HG03108 (cell line): ENCODE measurements around the gene MICAL3.
"Not testable (repeated sequence)": the region's sequence is repeated elsewhere in the genome, so short reads cannot be mapped to it uniquely, and the experiment has no call there.

Experiments
- ATAC-seq: cut with Tn5 transposase; IDR thresholded peaks from one replicate; pipeline ENCODE4 v1.9.1; 2021; ENCODE audit warnings: moderate library complexity; ENCODE audit not compliant: unreplicated experiment

The MICAL3 gene

GRCh38 chr22:17939011-17939410 lies 85.3 kb downstream of the MICAL3 start:
- no peak for ATAC-seq

- no peak for ATAC-seq
Observed at GRCh38 chr22:17938484-17938924, 85.9 kb downstream of the MICAL3 start.

DNA sequence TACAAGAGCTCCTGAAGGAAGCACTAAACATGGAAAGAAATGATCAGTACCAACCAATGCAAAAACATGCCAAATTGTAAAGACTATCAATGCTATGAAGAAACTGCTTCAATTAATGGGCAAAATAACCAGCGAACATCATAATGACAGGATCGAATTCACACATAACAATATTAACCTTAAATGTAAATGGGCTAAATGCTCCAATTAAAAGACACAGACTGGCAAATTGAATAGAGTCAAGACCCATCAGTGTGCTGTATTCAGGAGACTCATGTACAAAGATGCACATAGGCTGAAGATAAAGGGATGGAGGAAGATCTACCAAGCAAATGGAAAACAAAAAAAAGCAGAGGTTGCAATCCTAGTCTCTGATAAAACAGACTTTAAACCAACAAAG lies 91.9 kb downstream of the MICAL3 start:
- not testable (repeated sequence) for ATAC-seq

- no peak for ATAC-seq
Observed at GRCh38 chr22:17931400-17931825, 92.9 kb downstream of the MICAL3 start.

- no peak for ATAC-seq
Observed at GRCh38 chr22:17930455-17931313, 93.7 kb downstream of the MICAL3 start.

DNA sequence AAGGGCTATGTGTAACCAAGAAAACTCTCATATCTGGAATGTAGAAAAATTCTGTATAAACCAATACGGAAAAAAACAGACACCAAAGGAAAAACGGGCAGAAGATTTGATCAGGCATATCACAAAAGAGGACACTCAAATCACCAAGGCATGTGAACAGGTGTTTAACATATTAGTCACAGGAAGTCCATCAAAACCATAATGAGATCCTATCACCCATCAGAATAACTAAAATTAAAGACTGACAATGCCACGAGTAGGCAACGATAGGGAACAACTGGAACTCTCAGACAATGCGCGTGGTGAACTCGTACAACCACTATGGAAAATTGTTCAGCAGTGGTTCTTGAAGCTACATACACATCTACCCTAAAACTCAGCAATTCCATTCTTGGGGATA lies 94.5 kb downstream of the MICAL3 start:
- ATAC-seq = no peak

DNA sequence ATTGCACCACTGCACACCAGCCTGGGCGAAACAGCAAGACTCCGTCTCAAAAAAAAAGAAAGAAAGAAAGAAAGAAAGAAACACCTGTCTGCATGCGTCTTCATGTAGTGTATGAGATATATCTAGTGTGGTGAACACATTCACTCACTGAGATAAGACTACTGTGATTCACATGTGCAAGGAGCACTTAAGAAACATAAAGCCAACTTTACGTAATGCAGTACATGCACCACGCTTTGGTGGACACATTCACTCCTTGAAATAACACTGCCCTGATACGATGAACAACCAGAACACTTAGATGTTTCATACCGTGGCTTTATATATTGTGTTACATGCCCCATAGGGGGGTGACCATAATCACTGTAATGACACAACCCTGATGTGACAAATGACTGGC lies 96.0 kb downstream of the MICAL3 start:
- ATAC-seq = no peak

DNA sequence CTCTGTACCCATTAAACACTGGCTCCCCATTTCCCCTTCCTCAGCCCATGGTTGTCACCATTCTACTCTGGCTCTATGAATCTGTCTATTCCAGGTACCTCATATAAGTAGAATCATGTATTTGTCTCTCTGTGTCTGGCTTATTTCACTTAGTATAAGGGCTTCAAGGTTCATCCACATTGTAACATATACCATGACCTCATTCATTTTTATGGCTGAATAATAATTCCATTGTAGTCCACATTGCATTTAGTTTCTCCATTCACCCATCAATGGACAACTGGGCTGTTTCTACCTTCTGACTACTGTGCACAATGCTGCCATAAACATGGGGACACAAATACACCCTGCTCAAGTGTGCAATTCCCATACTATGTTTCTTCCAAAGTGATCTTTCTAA lies 97.3 kb downstream of the MICAL3 start:
- ATAC-seq = no peak

GRCh38 chr22:17926516-17926915 lies 97.8 kb downstream of the MICAL3 start:
- no peak for ATAC-seq

DNA sequence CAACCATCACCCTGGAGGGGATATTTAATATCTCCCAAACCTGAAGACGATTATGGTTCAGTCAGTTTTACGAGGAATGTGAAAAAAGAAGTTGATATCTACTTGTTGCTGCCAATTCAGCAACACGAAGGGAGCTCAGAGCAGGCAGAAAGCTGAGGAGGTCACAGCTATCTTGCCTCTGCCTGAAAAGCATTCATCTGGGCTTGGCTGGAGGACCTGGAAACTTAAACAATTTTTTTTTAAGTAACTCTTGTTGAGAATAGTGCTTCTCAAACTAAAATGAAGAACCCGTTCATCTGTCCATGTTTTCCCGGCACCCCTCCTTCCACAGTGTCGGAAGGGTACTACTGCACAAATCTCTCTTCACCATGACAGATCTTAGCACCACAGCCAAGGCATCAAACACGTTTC lies 98.9 kb downstream of the MICAL3 start:
- ATAC-seq = no peak

DNA sequence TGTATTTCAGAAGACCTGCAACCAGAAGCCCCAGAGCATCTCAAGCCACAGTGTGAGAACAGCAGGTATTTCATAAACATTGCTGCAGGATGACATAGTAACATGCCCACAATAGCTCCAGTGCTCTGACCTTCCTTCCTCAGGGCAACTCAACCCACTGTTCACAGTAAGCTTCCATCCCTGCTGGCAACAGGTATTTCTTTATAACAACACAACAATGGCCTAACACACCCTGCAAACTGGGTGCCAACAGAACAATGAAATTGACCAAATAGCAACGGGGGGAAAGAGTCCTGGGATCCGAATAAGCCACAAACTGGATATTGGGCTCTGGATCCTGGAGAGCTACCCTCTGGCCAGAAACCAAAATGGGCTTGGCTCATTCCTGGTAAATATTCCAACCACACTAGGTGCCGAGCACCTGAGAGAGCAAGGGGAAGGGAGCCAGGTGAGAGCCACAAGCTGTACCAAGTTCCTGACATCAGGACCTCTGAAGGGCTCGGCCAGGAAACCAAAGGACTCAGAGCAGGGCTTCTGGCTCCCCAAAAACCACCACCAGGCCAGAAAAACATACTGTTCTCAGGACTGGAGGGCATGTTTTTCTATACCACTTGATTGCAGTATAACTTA lies 99.5 kb downstream of the MICAL3 start:
- ATAC-seq = no peak

GRCh38 chr22:17924076-17924475 lies 100.3 kb downstream of the MICAL3 start:
- no peak for ATAC-seq

- ATAC-seq = no peak
Observed at GRCh38 chr22:17922925-17923903, 101.1 kb downstream of the MICAL3 start.

- no peak for ATAC-seq
Observed at GRCh38 chr22:17921871-17922821, 102.2 kb downstream of the MICAL3 start.

DNA sequence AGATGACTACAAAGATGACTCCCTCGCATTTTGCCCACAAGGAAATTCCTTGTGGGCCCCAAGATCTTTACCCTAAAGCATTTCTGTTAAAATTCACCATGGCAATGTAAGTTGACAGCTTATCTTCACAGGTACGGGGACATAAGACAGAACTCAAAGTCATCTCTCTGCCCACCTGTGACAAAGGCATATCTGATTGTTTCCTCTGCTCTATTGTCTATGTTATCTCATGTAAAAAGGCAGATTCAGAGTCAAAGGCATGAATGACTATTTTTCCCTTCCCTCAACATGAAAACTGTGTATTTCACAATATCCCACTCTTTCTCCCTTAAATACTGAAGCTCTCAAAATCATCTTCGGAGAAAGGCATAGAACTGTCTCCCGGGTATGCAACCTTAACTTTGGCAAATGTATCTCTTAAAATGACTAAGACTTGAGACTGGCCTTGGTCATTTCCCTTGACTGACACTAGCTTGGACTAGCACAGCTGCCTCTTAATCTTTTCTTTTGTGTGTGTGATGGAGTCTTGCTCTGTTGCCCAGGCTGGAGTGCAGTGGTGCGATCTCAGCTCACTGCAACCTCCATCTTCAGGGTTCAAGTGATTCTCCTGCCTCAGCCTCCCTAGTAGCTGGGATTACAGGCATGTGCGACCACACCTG lies 103.2 kb downstream of the MICAL3 start:
- no peak for ATAC-seq

- ATAC-seq = no peak
Observed at GRCh38 chr22:17920145-17920605, 104.2 kb downstream of the MICAL3 start.

- no peak for ATAC-seq
Observed at GRCh38 chr22:17919276-17920144, 104.9 kb downstream of the MICAL3 start.

DNA sequence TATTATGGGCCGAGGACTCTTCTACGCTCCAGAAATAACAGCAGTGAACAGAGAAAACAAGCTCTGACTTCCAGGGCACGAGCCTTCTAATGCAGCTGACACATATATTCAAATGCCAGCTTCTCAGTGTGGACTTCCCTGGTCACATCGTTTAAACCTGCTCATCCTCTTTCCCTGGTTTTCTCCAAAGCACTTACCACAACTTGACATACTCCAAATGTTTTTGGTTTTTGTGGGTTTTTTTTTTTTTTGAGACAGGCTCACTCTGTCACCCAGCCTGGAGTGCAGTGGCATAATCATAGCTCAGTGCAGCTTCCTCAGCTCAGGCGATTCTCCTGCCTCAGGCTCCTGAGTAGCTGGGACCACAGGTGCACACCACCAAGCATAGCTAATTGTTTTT lies 105.5 kb downstream of the MICAL3 start:
- ATAC-seq = no peak
